Glomerular visceral epithelial cell (primary cell): Measurements from ENCODE around the gene P2RX6.
A peak's percentile ranks its signal among the peaks of the same experiment; 100 is the strongest.

Experiments used
- DNase-seq: peaks from one replicate; pipeline ENCODE4 v3.0.0-alpha.2; 2016; ENCODE audit errors: extremely low spot score

The P2RX6 gene

GRCh38 chr22:21074102-21074715 lies 59.2 kb downstream of the P2RX6 start:
- DNase-seq, result peak; percentile 48

- DNase-seq, result no peak
Observed at GRCh38 chr22:21075516-21076138, 60.7 kb downstream of the P2RX6 start.

- no peak for DNase-seq
Observed at GRCh38 chr22:21076912-21077625, 62.1 kb downstream of the P2RX6 start.
